ENCODE data around the gene RNF19B. TPM values are rescaled to one million over a fixed set of nuclear protein-coding genes. Genes with fewer than 3 reads are reported as not detected.

Gene RNF19B
- total and polyA plus RNA-seq, 2 of the 13 experiments (the other 11 are each of a cell fraction or from before 2014, with no cell fraction given) = 15.3 to 22.5 TPM

- TF ChIP-seq IKZF5 (CRISPR knock-in tag; IDR thresholded peaks at IDR 0.05) (no peak), ZBTB40 (IDR thresholded peaks at IDR 0.05) (no peak), ZBTB40 (CRISPR knock-in tag; IDR thresholded peaks at IDR 0.05) (no peak), KLF13 (CRISPR knock-in tag; IDR thresholded peaks at IDR 0.05) (no peak), NCOR1 (IDR thresholded peaks at IDR 0.05; ENCODE audit: borderline replicate concordance, low read length) (no peak), NR2F2 (IDR thresholded peaks at IDR 0.05; ENCODE audit: borderline replicate concordance, low read depth) (no peak), MATR3 (CRISPR knock-in tag; IDR thresholded peaks at IDR 0.05) (no peak), PCBP2 (optimal IDR thresholded peaks at IDR 0.05; ENCODE audit: low read depth, low read length, poor library complexity, severe bottlenecking) (no peak), ZNF761 (CRISPR knock-in tag; conservative IDR thresholded peaks at IDR 0.05) (0 out of 2 replicates have a peak, but pooled peaks have one; percentile 34), CEBPG (CRISPR knock-in tag; IDR thresholded peaks at IDR 0.05) (no peak), TEAD2 (CRISPR knock-in tag; IDR thresholded peaks at IDR 0.05) (no peak), MTF2 (CRISPR knock-in tag; IDR thresholded peaks at IDR 0.05; ENCODE audit: borderline replicate concordance) (0 out of 2 replicates have a peak, but pooled peaks have one; percentile 52), HOXA5 (CRISPR knock-in tag; IDR thresholded peaks at IDR 0.05) (no peak), EZH2 (conservative IDR thresholded peaks at IDR 0.05; ENCODE audit: low read depth, low read length) (no peak)
- TF ChIP-seq, protein P1, sequence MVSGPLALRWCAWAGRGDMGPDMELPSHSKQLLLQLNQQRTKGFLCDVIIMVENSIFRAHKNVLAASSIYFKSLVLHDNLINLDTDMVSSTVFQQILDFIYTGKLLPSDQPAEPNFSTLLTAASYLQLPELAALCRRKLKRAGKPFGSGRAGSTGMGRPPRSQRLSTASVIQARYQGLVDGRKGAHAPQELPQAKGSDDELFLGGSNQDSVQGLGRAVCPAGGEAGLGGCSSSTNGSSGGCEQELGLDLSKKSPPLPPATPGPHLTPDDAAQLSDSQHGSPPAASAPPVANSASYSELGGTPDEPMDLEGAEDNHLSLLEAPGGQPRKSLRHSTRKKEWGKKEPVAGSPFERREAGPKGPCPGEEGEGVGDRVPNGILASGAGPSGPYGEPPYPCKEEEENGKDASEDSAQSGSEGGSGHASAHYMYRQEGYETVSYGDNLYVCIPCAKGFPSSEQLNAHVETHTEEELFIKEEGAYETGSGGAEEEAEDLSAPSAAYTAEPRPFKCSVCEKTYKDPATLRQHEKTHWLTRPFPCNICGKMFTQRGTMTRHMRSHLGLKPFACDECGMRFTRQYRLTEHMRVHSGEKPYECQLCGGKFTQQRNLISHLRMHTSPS (CRISPR knock-in tag; IDR thresholded peaks at IDR 0.05; ENCODE audit: low read depth) = no peak
- TF ChIP-seq, protein P2, sequence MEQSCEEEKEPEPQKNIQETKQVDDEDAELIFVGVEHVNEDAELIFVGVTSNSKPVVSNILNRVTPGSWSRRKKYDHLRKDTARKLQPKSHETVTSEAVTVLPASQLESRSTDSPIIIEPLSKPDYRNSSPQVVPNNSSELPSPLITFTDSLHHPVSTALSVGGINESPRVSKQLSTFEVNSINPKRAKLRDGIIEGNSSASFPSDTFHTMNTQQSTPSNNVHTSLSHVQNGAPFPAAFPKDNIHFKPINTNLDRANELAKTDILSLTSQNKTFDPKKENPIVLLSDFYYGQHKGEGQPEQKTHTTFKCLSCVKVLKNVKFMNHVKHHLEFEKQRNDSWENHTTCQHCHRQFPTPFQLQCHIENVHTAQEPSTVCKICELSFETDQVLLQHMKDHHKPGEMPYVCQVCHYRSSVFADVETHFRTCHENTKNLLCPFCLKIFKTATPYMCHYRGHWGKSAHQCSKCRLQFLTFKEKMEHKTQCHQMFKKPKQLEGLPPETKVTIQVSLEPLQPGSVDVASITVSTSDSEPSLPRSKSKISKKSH (CRISPR knock-in tag; IDR thresholded peaks at IDR 0.05; ENCODE audit: borderline replicate concordance) = no peak
Observed at GRCh38 chr1:32963746-32964460, 706 bp downstream of the RNF19B start (continued).
